Measurements from ENCODE around the gene CCDC170.

Gene CCDC170

DNA sequence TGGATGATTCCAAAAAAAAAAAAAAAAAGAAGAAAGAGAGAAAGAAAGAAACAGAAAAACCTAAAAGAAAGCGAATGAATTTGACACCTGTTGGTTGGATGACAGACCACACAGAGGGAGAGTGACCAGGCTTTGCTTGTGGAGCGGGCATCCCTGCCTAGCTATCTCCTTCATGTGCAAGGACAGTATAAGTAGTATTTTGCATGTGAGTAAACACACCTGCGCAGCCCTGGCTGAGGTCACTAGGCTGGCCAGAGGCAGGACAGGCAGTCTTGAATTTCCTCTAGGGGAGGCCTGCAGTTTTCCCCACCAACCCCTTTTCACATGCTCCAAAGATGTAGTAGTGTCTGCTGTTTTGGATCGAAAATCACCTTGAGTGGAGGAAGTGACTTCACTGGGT, 126.4 kb downstream of the CCDC170 start:
- no peak for DNase-seq

DNA sequence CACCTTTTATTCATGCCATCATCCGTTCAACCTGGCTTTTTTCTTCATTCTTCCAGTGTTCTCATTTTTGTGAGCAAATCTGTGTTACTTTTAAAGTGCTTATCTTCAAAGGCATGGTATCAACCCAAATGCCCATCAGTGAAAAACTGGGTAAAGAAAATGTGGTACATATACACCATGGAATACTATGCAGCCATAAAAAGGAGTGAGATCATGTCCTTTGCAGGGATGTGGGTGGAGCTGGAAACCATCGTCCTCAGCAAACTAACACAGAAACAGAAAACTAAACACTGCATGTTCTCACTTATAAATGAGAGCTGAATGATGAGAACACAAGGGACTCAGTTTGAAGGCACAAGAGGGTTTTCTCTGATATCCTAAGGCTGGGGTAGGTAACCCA, 130.3 kb downstream of the CCDC170 start:
- DNase-seq, result no peak

GRCh38 chr6:151624481-151624880, 130.7 kb downstream of the CCDC170 start:
- no peak for DNase-seq

DNA sequence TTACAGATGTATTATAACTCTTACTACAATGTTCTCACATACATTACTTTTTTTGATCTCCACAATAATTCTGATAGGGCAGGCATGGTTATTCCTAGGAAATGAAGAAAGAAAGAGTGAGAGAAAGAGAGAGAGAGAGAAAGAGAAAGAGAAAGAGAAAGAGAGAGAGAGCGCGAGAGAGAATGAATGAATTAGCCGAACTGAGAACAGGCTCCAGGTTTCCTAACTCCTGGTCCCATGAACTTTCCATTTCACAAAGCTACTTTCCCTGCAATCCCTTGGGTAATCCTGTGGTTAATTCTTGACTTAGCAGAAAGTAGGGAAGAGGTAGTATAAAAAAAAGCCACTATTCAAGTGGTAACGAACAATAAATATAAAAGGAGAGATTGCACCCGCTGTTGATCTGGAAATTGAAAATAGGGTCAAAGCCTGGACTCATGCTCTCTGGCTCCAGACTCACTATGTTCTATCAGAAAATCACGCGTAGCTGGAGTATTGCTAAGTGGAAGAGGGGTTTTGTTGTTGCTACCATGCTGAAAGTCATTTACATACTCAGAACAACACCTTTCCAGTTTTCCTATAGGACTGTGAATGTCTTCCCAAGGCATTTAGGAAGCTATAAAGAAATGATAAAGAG, 131.2 kb downstream of the CCDC170 start:
- no peak for DNase-seq

DNA sequence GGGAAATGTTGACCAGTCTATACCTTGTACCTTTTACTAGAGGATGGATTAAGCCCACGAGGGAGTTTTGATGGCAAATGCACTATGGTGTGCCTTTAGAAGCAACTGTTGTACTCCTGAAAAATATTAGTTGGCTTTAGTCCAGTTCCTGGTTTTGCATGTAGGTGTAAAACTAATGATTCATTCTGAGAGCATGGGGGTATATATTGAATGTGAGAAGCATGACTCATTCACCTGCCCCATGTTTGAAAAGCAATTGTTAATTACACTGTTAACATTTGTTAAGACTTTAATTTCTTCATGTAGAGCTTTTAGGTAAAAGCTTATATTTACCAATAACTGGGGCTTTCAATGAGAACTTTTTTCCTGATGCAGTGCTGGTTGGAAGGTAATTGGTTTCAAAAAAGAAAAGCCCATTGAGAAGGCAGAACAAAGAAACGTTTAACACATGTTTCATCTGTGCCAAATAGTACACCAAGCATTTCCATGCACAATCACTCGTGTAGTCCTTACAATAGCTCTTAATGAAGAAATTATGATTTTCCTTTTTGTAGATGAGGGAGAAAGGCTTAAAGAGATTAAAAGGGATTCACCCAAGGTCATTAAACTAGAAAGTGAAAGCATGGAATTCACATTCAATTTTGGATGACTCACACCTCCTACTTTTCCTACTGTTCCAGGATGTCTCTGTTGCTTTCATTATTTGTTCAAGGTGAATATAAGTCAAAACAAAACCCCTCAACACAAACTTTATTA, 134.1 kb downstream of the CCDC170 start:
- DNase-seq, result no peak

GRCh38 chr6:151629791-151630190, 136.0 kb downstream of the CCDC170 start:
- no peak for DNase-seq

- no peak for DNase-seq
Observed at GRCh38 chr6:151630387-151630786, 136.6 kb downstream of the CCDC170 start.

DNA sequence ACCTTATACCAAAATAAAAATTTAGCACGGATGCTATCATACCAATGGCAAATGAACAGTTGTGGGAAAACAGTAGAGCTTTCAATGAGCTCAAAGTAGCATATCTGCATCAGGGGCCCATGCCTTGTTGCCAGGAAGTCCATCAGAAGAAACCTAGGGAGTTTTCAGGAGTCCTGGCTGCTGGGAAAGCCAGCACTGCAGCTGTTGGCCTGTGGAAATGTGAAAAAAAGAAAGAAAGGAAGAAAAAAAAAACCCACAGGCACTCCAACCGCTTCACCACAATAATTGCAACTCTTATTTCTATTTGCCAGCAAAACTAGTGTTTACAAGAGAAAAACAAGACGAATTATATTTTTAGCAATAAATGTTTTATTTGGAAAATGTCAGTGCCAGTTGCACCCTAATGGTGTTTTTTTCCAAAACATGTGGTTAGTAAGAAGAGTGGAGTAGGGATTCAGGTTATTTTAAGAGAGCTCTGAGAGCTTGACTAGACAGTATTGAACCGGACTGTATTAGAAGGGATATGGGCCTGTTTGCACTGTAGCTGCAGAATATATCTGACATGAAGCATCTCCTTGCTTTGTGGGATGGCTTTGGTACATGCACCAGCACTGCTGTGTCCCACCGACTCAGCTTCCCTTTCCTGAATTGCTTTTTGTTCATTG, 137.3 kb downstream of the CCDC170 start:
- DNase-seq, result no peak

DNA sequence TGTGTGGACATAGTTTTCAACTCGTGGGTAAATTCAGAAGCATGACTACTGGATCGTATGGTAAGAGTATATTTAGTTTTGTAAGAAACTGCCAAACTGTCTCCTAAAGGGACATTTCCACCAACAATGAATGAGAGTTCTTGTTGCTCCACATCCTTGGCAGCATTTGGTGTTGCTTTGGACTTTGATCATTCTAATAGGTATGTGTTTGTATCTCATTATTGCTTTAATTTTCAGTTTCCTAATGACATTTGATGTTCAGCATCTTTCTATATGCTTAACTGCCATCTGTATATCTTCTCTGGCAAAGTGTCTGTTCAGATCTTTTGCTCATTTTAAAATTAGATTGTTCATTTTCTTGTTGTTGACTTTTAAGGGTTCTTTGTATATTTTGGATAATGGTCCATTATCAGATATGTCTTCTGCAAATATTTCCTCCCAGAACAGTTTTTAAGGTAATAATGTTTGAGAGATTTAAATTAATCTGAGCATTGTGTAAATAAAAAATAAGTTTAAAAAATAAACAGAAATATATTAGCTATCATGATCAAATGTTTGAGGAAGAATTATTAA, 138.7 kb downstream of the CCDC170 start:
- DNase-seq, result no peak

DNA sequence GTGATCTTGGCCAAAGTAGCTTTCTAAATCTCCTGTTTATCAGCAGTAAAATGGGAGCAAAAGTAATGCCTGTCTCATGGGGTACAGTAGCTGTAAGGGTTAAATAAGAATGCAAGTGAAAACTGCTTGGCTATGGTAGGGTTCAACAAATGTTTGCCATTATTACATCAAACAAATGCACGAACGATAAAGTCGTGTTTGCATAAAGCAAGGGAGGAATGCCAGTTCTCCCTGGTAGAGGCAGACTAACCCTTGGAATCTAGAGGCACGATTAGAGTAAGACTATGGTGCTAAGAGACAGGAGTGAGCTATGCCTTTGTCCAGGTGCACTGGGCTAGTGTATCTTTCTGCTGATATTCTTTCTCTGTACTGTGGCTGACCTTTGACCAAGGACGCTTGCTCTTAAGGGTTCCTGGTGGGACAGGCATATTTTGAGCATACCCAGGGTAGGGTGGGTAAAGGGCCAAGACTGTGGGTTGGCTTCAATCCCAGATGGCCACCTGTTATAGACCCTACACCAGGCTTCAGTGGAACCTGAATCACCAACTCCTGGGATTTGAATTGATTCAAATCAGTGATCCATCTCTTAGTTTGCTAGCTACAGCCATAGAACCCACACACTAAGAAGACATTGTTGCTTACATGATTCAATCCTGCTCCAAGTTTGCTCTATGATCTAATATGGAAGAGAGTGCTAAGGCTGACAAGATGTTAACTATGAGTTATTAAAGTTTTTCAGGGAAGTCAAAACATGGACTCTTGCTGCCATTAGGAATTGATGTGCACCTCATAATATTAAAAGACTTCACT, 139.9 kb downstream of the CCDC170 start:
- DNase-seq, result no peak

DNA sequence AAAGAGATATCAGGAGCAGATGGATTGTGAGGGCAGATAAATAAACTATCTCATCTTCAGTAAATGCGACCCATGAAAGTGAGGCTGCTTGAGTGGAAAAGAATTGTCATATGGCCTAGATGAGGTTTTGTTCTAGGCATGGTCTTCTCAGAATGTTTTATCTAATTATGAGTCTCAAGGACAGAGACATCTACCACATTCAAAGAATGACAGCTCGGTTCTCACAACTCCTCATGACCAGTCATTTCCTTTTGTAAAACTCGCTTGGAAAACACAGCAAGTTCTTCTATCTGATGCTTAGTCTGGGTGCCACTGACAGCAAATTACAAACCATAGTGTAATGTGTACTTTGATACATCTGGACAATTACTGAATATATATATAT, 140.5 kb downstream of the CCDC170 start:
- no peak for DNase-seq

DNA sequence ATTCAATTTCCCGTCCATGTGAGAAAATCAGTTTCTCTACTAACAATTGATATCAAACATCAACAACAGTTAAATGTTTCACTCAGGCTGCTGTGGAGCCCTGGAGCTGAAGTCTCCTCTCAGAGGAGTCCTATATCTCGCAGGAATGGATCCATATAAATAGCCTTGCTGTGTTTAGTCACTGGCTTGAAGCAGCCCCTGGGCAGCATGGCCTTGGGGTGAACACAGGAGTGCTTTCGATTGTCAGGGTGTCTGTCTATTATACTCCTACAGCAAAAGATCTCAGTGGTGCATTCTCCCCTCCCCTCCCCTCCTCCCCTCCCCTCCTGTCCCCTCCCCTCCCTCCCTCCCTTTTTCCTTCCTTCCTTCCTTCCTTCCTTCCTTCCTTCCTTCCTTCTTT, 141.9 kb downstream of the CCDC170 start:
- no peak for DNase-seq

- no peak for DNase-seq
Observed at GRCh38 chr6:151637814-151638213, 144.0 kb downstream of the CCDC170 start.

- no peak for DNase-seq
Observed at GRCh38 chr6:151639750-151640149, 145.9 kb downstream of the CCDC170 start.

- no peak for DNase-seq
Observed at GRCh38 chr6:151641028-151641427, 147.2 kb downstream of the CCDC170 start.

- peak in 1 of 2 donors; percentile 7 for DNase-seq
Observed at GRCh38 chr6:151647976-151648639, 154.3 kb downstream of the CCDC170 start.

DNA sequence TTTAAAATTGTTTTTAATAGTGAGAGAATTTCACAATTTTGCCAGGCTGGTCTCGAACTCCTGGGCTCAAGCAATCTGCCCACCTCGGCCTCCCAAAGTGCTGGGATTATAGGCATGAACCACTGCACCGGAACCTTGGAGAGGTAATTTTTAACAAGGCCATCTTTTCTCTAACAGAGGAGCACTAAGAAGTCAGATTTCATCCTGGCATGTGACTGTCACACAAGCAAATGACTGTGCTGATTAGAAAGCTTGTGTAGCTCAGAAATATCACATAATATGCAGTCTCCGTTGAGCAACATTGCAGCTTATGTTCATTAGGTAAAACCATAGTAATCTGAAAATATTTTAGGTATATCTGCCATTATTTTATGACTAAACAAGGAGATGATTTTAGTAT, 156.0 kb downstream of the CCDC170 start:
- DNase-seq, result no peak

GRCh38 chr6:151651639-151652038, 157.8 kb downstream of the CCDC170 start:
- no peak for DNase-seq

GRCh38 chr6:151652325-151652724, 158.5 kb downstream of the CCDC170 start:
- DNase-seq, result no peak

DNA sequence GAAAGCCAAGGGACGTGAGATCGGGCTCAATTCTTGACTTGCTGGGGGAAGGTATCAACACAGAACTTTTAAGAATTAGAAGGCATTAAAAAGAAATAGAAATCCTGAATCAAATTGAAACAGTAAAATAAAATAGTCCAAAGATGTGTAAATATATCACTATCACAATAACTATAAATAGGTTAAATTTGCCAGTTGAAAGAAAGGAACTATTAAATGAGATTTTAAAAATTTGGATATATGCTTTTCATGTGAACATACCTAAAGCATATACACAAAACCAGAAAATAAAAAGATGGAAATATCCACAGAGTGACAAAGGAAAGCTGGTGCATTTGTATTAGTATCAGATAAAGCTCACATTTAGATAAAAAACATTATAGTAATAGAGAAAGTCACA, 161.3 kb downstream of the CCDC170 start:
- no peak for DNase-seq

- DNase-seq, result no peak
Observed at GRCh38 chr6:151656392-151656791, 162.6 kb downstream of the CCDC170 start.

DNA sequence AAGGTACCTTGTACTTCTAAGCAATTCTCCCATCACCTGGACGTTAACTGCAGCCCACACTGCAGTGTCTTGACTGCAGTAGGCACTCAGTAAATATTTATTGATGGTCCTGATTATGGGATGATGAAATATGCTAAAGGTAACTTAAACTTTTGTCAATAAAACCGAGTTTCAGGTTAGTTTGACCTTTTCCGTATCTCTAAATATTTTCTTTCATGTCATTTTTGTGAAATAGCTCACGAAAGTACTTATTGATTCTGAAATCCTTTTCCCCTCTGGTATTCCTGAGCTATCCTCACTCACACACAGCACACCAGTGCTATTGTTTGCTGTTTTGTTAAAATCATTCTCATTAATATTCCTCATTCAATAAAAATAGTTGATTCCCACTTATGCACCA, 164.3 kb downstream of the CCDC170 start:
- no peak for DNase-seq

Measured in stimulated activated CD4-positive, alpha-beta T cell treated with anti-CD3 and anti-CD28 coated beads, Interleukin-2, amount 100 ng/mL, for 48 hours (primary cell).